Measurements from ENCODE around the gene CHAF1B. TPM values are rescaled to one million over a fixed set of nuclear protein-coding genes. Genes with fewer than 3 reads are reported as not detected.

Gene CHAF1B
- total RNA-seq, 1 experiment from 2014 or later = 52.7 TPM

GRCh38 chr21:36384885-36385232 lies 333 bp upstream of the CHAF1B start:
- Histone ChIP-seq H3K27me3 (replicated peaks; ENCODE audit: insufficient read depth, low read depth, low read length, poor library complexity) (no peaks in the 10 kb centered on the region), H3K27ac (ENCODE audit: low read depth, low read length, poor library complexity, severe bottlenecking) (peak overlapping the region; percentile 80), H3K9me3 (ENCODE audit: low read depth, low read length, poor library complexity, severe bottlenecking) (no peaks in the 10 kb centered on the region), H3K4me1 (ENCODE audit: insufficient read depth, low read length, poor library complexity, severe bottlenecking) (peaks cover 30% of the 10 kb centered on the region), H3K36me3 (ENCODE audit: insufficient read depth, low read length, poor library complexity, severe bottlenecking) (peaks cover 13% of the 10 kb centered on the region), H3K4me3 (ENCODE audit: low read depth, low read length, poor library complexity, severe bottlenecking) (peak overlapping the region; percentile 70)
- DNase-seq (ENCODE audit: low spot score) = no peak
- no TSS peak for BruUV-seq (replicated peaks)
- ChIA-PET POLR2A (ENCODE audit: low non-redundant PET) (no interaction called here), CTCF (no interaction called here)
- TF ChIP-seq, protein P1, sequence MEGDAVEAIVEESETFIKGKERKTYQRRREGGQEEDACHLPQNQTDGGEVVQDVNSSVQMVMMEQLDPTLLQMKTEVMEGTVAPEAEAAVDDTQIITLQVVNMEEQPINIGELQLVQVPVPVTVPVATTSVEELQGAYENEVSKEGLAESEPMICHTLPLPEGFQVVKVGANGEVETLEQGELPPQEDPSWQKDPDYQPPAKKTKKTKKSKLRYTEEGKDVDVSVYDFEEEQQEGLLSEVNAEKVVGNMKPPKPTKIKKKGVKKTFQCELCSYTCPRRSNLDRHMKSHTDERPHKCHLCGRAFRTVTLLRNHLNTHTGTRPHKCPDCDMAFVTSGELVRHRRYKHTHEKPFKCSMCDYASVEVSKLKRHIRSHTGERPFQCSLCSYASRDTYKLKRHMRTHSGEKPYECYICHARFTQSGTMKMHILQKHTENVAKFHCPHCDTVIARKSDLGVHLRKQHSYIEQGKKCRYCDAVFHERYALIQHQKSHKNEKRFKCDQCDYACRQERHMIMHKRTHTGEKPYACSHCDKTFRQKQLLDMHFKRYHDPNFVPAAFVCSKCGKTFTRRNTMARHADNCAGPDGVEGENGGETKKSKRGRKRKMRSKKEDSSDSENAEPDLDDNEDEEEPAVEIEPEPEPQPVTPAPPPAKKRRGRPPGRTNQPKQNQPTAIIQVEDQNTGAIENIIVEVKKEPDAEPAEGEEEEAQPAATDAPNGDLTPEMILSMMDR (conservative IDR thresholded peaks at IDR 0.05; ENCODE audit: low read depth, low read length) = no peak
- TF ChIP-seq EZH2 (IDR thresholded peaks at IDR 0.05; ENCODE audit: borderline replicate concordance, low read depth, low read length, poor library complexity, severe bottlenecking) = no peak
- intact Hi-C loops (cut with micrococcal nuclease; ENCODE audit: unreplicated experiment) = loop anchor here (2.0 to 5.0 kb wide), 2 partner anchors 228 to 244 kb away; partner anchors contain the start of gene DOP1B

DNA sequence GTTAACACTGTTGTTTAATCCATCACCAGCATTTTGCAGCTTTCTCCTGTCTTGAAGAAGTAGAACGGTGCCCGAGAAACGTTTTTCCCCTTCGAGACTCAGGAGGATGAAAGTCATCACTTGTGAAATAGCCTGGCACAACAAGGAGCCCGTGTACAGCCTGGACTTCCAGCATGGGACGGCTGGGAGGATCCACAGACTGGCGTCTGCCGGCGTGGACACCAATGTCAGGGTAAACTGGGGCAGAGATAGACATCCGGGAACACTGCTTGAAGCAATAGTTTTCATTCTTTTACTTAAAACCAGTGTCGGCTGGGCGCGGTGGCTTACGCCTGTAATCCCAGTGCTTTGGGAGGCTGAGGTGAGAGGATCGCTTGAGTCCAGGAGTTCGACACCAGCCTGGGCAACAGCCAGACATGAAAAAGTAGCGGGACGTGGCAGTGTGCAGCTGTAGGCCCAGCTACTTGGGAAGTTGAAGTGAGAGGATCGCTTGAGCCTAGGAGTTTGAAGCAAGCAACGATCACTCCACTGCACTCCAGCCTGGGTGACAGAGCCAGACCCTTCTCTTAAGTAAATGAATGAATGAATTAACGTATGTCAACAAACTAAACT lies 945 bp downstream of the CHAF1B start:
- BruUV-seq (replicated peaks) = no TSS peak
- no peak for TF ChIP-seq EZH2 (IDR thresholded peaks at IDR 0.05; ENCODE audit: borderline replicate concordance, low read depth, low read length, poor library complexity, severe bottlenecking)
- TF ChIP-seq, protein P1 (conservative IDR thresholded peaks at IDR 0.05; ENCODE audit: low read depth, low read length) = no peak
- Histone ChIP-seq H3K27me3 (replicated peaks; ENCODE audit: insufficient read depth, low read depth, low read length, poor library complexity) (no peaks in the 10 kb centered on the region), H3K9me3 (ENCODE audit: low read depth, low read length, poor library complexity, severe bottlenecking) (no peaks in the 10 kb centered on the region), H3K27ac (ENCODE audit: low read depth, low read length, poor library complexity, severe bottlenecking) (peak overlapping the region; percentile 80), H3K4me1 (ENCODE audit: insufficient read depth, low read length, poor library complexity, severe bottlenecking) (peaks cover 20% of the 10 kb centered on the region), H3K4me3 (ENCODE audit: low read depth, low read length, poor library complexity, severe bottlenecking) (peak overlapping the region; percentile 70), H3K36me3 (ENCODE audit: insufficient read depth, low read length, poor library complexity, severe bottlenecking) (peaks cover 13% of the 10 kb centered on the region)
- CTCF ChIA-PET = no interaction called here
- intact Hi-C loops (cut with micrococcal nuclease; ENCODE audit: unreplicated experiment) = loop anchor here (5.0 kb wide), 1 partner anchor 229 kb away; the partner anchor contains the start of gene DOP1B
- POLR2A ChIA-PET (ENCODE audit: low non-redundant PET) = no interaction called here
- DNase-seq (ENCODE audit: low spot score) = no peak

DNA sequence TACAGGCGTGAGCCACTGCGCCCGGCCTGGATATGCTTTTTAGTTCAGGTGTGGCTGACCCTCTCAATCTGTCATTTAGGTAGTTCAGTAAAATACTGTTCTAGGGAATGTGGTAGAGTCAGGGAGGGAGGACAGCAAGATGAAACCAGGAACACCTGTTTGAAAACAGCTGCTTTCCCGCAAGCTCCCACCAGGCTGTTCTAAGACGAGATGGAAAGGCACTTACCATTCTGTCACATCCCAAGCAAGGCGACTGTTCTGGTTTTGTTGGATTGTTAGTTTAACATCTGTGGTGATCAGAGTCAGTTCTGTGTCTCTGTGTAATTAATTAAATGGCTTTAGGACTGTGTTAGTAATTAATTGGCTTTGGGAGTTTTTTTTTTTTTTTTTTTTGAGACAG lies 2.9 kb downstream of the CHAF1B start:
- H3K4me3 ChIP-seq (ENCODE audit: low read depth, low read length, poor library complexity, severe bottlenecking) = peak overlapping the region; percentile 9
- intact Hi-C loops (cut with micrococcal nuclease; ENCODE audit: unreplicated experiment) = loop anchor here (5.0 kb wide), 1 partner anchor 231 kb away; the partner anchor contains the start of gene DOP1B
- no peaks in the 10 kb centered on the region for H3K27me3 ChIP-seq (replicated peaks; ENCODE audit: insufficient read depth, low read depth, low read length, poor library complexity)
- DNase-seq (ENCODE audit: low spot score) = no peak
- CTCF ChIA-PET = no interaction called here
- POLR2A ChIA-PET (ENCODE audit: low non-redundant PET) = no interaction called here
- peaks cover 20% of the 10 kb centered on the region for H3K4me1 ChIP-seq (ENCODE audit: insufficient read depth, low read length, poor library complexity, severe bottlenecking)
- no peaks in the 10 kb centered on the region for H3K9me3 ChIP-seq (ENCODE audit: low read depth, low read length, poor library complexity, severe bottlenecking)
- peak overlapping the region; percentile 22 for H3K27ac ChIP-seq (ENCODE audit: low read depth, low read length, poor library complexity, severe bottlenecking)
- no TSS peak for BruUV-seq (replicated peaks)
- TF ChIP-seq, protein P1 (conservative IDR thresholded peaks at IDR 0.05; ENCODE audit: low read depth, low read length) = no peak
- no peak for TF ChIP-seq EZH2 (IDR thresholded peaks at IDR 0.05; ENCODE audit: borderline replicate concordance, low read depth, low read length, poor library complexity, severe bottlenecking)
- H3K36me3 ChIP-seq (ENCODE audit: insufficient read depth, low read length, poor library complexity, severe bottlenecking) = peaks cover 17% of the 10 kb centered on the region

Data from A673 (cell line).